Stimulated activated CD4-positive, alpha-beta T cell treated with anti-CD3 and anti-CD28 coated beads, Interleukin-4, amount 100 ng/mL, for 24 hours (primary cell): Measurements from ENCODE around the gene NELL1.

Experiments
- DNase-seq: peaks from one replicate; pipeline ENCODE4 v3.0.0-alpha.2; 2020

NELL1 gene

DNA sequence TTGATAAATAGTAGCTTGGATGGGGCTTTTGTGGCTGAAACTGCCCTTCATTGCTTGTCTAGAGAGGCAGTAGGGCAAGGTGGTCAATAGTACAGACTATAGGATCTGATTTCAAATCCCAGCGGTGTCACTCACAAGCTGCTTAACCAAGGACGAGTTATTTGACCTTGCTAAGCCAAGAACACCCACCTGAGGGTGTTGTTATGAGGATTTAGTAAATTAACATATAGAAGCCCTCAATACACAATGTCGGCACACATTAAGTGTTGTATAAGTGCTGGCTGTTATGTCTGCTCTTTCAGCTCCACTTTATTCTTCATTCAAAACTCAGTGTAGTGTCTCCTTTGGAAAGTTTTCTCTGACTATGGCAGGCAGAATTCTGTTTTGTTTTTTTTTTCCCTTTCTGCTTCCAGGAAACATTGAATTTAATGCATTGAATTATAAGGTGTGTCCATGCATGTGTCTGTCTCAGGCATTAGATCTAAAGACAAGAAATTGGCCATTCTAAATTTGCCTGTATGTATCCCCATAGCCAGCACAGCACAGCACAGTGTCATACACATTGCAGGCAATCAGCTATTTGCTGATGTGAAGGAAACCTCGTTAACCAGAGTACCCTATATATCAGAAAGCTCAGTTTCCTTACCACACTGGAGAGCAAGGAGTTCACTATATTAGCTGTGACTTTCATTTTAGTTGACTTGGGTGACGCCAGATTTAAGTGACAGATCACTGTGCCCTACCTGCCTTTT is 212.1 kb downstream of the NELL1 start:
- DNase-seq, result no peak

DNA sequence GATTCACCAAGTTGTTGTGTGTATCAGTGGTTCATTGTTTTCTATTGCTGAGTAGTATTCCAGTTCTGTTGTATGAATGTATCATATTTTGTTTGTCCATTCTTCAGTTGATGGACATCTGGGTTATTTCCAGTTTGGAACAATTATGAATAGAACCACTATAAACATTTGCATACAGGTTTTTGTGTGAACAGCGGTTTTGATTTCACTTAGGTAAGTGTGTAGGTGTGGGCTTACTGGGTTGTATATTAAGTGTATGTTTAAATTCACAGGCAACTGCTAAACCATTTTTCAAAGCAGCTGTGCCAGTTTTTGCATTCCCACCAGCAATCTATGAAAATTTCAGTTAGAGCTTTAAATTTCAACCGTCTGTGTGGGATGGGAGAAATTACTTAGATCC is 217.8 kb downstream of the NELL1 start:
- DNase-seq, result no peak

DNA sequence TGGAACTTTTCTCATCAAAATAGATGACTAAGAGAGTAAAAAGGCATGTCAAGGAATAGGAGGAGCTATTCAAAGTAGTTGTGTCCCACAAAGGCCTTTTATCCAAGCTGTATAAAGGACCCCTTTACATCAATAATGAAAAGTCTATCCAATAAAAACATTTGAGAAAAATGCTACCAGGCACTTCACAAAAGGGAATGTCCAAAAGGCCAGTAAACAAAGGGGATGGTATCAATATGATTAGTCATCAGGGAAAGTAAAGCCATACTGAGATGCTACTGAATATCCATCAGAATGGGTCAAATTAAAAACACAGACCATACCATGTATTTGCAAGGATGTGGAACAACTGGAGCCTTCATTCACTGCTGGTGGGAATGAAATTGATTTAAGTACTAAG is 224.9 kb downstream of the NELL1 start:
- DNase-seq, result no peak

DNA sequence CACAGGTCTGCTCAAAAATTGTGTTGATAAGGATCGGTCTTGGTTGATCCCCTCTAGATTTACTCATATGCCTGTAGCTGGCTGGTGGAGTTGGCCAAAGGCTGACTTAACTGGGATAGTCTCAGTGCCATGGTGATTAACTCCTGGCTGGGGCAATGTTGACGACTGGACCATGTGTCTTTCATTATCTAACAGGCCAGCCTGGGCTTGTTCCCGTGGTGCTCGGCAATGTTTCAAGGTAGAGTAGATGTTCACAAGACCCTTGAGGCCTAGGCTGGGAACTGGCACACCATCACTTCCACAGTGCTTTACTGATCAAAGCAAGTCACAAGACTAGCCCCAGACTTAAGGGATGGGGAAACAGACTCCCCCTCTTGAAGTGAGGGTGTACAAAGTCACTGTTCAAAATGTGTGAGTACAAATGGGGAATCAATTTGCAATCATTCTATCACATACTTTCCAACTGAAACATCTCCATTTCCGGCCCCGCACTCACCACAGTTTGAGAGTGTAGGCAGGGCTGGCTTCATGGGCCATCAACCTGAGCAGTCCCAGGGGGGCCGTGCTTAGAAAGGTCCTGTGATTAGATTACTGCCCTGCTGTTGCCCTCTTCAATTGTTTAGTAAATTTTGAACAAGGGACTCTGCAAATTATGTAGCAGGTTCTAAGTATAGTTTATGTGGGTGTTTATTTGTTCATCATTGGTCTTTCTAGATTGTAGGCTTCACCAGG is 240.8 kb downstream of the NELL1 start:
- no peak for DNase-seq

DNA sequence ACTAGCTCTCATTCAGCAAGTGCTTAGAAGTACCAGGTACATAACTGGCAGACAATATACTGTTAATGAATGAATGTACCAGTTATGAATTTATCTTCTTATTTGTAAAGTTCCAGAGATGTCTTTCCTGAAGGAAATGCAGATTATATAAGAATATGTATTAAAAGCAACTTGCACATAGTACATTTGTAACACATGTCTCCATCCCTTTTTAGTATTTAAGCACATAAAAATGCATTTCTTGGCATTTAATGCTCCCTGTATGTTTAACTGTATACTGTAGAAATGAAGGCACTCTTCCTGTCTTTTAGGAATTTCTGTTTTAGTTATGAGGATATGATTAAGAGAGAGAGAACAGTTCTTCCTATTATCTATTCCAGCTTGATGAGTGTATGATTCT is 241.3 kb downstream of the NELL1 start:
- DNase-seq, result no peak

DNA sequence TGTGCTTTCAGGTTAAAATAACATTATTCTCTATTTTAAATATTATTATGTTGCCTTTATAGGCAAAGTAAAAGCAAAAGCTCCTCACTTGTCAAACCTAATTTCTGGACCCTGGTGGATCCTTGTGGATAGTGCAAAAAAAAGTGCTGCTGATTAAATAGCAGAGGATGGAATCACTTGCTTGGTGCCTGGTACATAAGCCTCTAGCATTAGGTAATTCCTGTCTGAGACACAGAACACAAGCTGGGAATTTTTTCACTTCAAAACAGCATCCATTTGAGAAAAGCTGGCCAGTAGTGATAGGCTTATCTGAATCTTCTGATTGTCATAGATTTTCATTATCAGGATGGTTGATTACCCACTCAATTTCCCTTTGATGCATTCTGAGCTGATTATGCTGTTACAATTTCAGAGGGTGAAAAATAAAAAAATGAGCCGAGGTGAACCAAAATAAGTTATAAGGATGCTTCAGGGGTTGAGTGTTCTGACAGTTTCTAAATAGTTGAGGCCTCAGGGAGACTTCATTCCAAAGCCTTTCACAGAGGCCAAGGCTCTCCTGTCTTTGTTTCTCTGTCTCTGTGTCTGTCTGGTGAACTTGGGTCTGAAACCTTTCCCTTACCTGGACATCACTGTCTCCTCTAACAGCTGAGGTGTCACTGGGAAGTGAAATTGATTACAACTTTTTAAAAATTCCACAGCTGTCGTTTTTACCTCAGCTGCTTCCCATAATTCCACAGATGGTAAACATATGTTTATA is 242.9 kb downstream of the NELL1 start:
- no peak for DNase-seq

DNA sequence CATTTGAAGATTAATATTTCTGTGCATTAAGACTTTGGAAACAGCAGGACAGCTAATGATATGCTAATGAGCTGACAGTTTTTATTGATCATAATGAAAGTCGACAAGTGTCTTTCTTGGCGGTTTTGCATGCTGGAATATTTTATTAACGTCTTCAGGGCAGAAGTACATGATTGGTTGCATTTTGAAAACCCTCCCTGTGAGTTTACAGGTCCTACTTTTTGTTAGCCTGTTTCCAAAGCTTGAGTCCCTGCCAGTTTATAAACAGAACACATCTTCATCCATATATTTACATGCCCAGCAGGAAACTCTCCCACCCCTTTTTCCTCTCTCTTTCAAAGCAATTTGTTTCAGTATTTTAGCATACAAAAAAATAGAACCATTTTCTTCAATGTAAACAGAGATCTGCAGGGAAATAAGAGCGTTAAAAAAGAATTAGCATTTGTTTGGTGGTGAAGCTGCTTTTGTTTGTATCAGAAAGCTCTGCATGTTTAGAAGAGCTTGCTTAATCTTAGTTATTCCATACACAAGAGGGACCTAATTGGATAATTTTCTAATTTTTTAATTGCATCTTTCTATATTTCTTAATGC is 243.6 kb downstream of the NELL1 start:
- no peak for DNase-seq

DNA sequence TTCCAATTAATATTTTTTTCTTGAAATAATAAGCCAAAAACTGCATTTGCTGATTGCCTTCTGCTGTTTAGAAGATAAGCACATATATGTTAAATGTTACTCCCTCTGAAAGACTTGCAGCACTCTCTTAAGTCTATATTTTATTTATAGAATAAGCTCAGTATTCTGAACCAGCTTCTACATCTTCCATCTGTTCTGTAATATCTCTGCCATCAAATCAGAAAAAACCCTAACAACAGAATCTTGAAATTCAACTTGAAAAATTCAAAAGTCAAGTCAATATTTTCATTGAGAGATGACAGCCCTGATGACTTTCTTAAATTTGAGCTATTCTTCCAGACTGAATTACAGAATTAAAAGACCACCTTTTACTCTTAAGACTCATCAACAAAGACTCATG is 247.9 kb downstream of the NELL1 start:
- no peak for DNase-seq

DNA sequence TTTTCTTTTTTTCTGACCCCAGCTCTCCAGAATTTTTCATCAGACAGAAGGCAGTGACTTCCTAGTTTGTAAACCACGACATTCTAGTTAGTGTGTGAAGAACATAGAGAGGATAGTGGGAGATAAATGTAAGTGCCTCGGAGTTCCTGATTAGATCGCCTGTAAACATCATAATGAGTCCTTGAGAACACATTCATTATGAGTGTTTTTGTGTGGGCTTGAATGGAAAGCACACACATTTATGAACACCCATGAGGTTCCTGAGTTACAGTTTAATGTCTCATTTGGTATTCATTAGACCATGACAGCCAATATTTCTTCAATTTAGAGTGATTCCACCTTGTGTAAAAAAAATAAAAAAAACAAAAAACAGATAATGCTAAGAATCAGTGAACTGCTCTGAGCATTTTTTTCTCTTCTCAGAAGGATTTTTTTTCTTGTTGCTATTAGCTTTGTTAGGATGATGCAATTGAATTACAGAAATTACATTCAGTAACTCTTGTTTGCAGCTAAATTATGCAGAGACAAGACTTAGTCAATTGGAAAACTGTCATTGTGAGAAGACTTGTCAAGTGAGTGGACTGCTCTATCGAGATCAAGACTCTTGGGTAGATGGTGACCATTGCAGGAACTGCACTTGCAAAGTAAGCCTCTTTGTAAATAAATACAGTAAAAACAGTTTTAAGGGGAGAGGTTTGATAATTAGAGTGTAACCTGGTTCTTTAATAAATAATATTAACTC is 257.6 kb downstream of the NELL1 start:
- DNase-seq, result no peak

DNA sequence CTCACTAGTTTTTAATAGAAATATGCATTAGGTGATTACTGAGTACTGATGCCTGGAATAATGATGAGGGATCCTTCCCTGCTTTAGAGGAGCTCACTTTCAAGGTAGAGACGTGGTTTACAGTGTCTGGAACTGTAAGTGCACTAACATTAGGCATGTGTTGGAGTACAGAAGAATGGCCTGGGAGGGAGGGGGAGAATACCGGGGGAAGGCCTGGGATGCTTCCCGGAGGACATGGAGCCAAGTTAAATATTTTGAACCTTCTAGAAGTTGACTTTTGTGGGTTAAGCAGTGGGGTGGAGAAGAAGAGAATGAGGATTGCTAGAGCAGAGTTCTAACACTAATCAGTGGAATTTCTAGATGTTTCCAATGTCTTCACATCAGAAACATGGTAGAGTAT is 261.6 kb downstream of the NELL1 start:
- no peak for DNase-seq

DNA sequence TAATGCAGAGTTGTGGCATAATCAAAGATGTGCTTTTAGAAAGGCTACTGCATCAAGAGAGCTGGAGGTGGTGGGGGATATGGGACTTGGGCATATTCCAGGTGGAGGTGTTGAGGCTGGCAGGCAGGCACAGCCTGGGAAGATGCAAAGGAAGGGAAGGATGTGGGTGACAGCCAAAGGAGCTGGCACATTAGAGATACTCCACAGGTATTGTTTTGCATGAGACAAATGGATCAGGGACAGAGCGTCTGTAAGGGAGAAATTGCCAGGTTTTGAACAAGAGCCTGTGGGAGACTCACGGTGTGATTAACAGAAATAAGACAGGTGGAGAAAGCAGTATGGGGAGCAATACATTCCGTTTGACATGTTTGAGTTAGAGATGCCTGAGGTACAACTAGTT is 263.7 kb downstream of the NELL1 start:
- DNase-seq, result no peak

DNA sequence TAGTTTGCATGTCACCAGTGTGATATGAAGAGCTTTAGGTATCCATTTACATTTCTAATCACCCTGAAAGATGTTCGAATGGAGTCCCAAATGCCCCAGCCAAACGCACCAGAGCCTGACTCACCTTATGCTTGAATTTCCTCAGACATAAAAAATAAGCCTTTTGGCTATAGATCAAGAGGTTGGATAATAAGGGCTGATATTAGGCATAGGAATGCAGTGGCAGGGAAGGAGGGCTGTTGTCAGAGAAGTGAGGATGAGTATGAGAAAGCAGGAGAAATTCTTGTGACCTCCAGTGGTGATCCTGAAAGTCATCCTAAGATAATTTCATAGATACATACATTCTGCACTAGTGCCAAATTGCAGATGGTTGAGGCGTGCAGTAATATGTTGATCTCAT is 264.6 kb downstream of the NELL1 start:
- DNase-seq, result no peak

DNA sequence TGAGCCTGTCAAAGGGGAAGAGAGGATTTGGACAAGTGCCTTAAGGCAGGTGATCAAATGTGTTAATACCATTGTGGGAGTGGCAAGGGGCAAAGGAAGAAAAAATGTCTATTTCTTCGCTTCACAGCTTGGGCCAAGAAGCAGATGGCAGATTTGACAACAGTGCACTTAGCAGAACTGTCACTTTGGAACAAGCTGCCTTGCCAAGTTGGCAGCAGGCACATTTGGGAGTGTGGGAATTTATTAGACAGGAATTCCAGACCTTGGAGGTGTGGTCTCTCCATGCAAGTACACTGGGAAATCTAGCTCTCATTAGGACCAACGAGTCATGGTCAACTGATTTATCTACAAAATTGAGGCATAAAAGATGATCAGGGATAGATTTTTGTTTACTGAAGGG is 265.1 kb downstream of the NELL1 start:
- no peak for DNase-seq

DNA sequence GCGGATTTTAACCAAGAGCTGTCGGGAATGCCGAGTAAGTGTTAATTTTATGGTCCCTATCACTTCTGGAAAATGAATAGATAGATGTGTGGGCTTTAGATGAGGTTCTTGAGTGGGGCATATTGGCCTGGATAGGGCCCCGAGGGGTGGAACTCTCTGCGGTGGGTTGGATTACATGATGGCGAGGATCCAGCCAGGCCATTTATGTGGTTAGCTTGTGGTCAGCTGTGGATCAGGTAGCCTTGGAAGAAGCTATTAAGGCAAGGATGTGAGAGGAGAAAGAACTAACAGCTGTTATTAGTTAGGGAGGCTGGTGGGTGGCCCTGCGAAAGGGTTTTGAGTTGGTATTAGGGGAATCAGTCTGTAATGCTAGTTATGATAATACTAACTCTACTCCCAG is 268.4 kb downstream of the NELL1 start:
- DNase-seq, result no peak

DNA sequence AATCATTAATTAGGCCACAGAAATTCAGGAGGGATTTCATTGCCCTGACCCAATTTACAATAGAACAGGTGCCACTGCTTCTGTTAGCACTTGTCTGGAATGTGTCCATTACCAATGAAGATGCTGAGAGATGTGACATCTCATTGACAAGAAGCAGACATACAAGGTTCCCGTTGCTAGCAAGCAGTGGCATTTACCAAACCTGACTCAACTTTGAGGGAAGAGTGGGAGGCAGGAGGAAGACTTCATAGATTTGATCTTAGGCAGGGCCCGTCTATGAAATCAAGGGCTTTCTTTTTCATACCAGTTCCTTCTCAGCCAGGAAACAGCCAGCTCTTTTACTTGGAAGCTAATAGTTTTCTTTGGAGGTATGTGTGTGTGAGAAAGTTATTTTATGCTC is 280.2 kb downstream of the NELL1 start:
- DNase-seq, result no peak

DNA sequence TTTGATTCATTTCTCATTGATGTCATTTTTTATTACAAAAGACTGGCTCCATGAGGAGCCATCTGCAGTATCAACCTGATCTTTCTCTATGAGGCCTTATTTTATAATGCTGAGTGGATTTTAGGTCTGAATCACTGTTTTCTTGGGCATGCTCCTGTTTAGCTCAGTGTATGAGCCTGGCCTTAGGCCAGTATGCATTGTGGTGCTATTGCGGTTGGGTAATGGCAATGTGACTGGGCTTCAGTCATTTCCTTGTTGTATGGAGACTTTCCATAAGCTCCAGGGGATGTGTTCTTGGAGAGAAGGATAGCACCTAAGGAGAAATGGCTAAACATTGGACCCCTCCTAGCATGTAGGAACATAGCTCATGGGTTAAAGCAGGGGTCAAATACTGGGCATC is 293.2 kb downstream of the NELL1 start:
- no peak for DNase-seq

DNA sequence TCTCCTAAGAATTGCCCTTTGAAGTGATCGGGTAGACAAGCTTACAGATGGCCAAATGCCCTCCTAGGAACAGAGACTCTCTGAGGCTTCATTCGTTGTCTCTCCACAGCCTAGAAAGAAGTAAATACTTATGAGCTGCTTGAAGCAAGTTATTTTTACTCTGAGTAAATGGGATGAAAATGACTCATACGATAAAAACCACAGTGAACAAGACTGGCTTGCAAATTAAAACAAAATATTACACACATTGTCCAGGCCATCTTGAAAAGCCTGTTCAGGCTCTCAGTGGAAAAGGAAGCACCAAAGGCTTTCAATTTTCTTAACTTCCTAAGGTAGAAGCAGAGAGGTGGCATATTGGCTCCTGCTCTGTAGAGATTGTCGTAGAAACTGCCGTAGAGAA is 294.2 kb downstream of the NELL1 start:
- no peak for DNase-seq

DNA sequence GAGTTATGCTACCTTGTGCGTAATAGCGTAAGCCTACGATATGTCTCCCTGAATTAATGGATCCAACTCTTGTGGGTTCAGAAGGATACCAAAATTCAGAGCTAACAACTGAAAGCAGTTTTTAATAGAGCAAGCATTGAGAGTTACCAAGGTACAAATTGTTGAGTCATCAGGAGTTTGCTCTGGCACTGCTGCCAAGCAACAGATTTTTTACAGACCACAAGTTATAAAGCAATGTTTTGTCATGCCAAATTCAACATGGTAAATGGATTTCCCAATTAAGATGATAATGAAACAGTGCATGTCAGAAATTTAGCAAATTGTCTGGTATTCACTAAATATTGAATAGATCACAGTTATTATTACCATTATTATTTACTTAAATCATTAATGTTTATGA is 295.6 kb downstream of the NELL1 start:
- DNase-seq, result no peak

DNA sequence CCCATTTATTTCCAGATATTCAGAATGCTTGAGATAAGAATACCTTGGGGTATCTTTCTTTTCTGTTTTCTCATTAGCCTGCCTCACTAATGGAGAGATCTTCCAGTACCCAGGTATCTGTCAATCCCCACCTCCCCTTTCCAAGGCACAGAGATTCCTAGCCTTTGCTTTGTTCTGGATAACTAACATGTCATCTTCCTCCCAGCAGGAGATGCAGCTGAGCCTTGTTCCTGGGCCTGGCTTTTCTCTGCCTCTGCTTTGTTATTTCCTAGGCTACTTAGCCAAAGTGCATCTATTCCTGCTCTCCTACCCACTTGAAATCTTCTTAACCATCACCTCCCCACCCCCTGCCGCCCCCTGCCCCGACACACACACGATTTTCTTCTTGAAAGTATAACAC is 297.1 kb downstream of the NELL1 start:
- no peak for DNase-seq

DNA sequence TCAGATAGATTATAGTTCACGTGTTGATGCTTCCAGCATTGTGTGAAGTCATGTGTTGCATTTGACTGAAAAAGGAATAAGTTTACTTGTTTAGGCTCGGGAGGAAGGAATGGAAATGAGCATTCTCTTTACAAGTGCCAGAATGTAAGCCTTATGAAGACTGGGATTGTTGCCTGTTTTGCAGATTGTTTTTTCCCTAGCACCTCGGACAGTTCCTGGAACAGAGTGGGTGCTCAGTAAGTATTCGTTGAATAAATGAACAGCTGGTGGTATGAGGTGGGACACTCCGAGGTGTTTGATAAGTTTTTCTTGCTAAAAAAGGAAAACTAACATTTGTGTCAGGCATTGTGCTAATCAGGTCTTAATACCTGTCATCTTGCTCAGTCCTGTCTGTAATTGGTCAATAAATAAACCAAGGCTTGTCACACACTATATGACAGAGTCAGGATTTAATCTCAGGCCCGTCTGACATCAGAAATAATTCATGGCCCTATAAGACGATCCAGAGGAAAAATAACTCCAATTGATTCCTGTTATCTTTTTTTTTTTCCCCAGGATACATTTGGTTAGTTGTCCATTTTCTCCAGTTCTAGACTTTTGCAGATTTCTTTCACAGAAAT is 304.7 kb downstream of the NELL1 start:
- DNase-seq, result no peak

DNA sequence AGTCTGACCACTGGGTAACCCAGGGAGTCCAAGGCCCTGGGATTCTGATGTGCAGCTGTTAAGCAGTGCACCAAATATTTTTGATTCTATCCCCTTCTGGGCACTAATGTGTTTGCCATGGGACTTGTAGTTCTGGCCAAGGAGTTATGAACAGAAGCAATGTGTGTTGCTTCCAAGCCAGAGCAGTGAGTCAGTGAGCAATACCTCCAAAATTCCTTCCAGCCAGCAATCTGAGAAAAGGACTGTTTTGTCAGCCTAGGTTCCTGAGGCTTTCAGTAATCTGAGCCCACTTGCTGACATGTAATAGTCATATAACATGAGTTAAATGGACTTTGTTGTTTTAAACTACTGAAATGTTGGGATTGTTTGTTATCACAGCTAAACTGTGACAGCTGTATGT is 311.4 kb downstream of the NELL1 start:
- no peak for DNase-seq

DNA sequence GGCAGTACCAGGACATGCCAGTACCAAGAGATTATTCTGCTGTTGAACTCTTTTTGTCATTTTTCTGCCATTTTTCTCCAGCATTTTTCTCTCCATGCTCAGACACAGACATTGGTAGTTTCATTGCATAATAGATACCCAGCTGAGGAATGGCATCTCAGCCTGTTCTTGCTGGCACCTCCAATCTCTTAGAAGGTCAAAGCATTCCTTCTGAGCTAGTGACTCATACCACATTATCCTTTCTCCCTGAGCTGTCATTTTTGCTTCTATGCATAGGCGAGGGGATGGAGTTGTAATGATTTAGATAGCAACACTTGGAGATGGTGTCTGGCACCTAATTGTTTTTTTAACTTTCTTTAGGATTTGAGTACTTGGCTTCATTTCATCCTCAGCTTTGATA is 321.1 kb downstream of the NELL1 start:
- DNase-seq, result no peak

DNA sequence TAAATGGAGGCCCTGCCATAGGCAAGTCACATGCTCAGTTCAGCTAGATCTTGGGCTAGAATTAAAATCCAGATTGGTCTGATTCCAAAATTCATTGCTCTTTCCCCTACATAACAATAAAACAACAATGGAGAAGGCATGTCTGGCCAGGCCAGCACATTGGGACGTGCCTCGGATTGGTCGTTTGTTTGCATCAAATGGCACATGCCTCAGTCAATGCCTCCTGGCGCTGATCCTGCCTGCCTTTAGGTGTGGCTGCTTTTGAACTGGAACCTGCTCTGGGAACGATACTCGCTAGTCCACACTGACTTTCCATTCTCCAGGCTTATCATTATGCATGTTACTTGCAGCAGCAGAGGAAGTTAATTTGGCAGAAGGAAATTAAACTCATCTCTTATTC is 322.1 kb downstream of the NELL1 start:
- no peak for DNase-seq
